HL-60 (cell line): ENCODE measurements around the gene DLG5.

ENCODE experiments used
- GABPA ChIP-seq: IDR thresholded peaks from 2 replicates; pipeline ENCODE4 v1.6.1; 2012; ENCODE audit warnings: low read depth
- POLR2AphosphoS5 ChIP-seq: IDR thresholded peaks from 2 replicates; pipeline ENCODE4 v1.6.1; 2012; ENCODE audit warnings: low read depth
- SPI1 ChIP-seq: IDR thresholded peaks from 2 replicates; pipeline ENCODE4 v1.6.1; 2012; ENCODE audit warnings: low read depth, mild to moderate bottlenecking, borderline replicate concordance
- TF ChIP-seq, protein P1 (sequence below): IDR thresholded peaks from one replicate; pipeline ENCODE4 v1.5.1; 2011; ENCODE audit warnings: low read length, control low read depth, inconsistent platforms; ENCODE audit not compliant: insufficient read depth
- TF ChIP-seq, protein P2 (sequence below): IDR thresholded peaks from 2 replicates; pipeline ENCODE4 v1.6.1; 2012; ENCODE audit warnings: low read depth; ENCODE audit not compliant: insufficient replicate concordance

DNA sequence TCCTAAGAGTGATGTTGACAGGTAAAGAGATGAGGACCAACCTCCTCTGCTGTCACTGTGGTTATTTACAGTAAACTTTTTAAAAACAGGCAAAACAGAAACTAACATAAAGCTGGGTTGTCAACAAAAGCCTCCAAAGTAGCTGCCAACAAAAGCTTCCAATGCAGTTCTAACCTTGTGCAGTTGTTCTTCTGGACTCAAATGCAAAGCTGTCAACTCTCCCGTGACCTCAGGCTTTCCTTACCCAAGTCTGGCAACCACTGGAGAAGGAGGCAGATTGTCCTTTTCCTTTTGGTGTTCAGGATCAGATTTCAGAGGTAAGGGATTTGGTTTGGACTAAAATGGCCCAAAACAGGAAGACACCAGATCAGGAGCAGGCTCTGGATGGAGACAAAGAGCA is 63.1 kb downstream of the DLG5 start:
- TF ChIP-seq, protein P1, sequence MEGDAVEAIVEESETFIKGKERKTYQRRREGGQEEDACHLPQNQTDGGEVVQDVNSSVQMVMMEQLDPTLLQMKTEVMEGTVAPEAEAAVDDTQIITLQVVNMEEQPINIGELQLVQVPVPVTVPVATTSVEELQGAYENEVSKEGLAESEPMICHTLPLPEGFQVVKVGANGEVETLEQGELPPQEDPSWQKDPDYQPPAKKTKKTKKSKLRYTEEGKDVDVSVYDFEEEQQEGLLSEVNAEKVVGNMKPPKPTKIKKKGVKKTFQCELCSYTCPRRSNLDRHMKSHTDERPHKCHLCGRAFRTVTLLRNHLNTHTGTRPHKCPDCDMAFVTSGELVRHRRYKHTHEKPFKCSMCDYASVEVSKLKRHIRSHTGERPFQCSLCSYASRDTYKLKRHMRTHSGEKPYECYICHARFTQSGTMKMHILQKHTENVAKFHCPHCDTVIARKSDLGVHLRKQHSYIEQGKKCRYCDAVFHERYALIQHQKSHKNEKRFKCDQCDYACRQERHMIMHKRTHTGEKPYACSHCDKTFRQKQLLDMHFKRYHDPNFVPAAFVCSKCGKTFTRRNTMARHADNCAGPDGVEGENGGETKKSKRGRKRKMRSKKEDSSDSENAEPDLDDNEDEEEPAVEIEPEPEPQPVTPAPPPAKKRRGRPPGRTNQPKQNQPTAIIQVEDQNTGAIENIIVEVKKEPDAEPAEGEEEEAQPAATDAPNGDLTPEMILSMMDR: no peak
- TF ChIP-seq POLR2AphosphoS5 (no peak), GABPA (no peak), SPI1 (no peak)
- TF ChIP-seq, protein P2, sequence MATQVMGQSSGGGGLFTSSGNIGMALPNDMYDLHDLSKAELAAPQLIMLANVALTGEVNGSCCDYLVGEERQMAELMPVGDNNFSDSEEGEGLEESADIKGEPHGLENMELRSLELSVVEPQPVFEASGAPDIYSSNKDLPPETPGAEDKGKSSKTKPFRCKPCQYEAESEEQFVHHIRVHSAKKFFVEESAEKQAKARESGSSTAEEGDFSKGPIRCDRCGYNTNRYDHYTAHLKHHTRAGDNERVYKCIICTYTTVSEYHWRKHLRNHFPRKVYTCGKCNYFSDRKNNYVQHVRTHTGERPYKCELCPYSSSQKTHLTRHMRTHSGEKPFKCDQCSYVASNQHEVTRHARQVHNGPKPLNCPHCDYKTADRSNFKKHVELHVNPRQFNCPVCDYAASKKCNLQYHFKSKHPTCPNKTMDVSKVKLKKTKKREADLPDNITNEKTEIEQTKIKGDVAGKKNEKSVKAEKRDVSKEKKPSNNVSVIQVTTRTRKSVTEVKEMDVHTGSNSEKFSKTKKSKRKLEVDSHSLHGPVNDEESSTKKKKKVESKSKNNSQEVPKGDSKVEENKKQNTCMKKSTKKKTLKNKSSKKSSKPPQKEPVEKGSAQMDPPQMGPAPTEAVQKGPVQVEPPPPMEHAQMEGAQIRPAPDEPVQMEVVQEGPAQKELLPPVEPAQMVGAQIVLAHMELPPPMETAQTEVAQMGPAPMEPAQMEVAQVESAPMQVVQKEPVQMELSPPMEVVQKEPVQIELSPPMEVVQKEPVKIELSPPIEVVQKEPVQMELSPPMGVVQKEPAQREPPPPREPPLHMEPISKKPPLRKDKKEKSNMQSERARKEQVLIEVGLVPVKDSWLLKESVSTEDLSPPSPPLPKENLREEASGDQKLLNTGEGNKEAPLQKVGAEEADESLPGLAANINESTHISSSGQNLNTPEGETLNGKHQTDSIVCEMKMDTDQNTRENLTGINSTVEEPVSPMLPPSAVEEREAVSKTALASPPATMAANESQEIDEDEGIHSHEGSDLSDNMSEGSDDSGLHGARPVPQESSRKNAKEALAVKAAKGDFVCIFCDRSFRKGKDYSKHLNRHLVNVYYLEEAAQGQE: no peak
